ENCODE data around the gene GTF2IRD1.
"Not testable (repeated sequence)": the region's sequence is repeated elsewhere in the genome, so short reads cannot be mapped to it uniquely, and the experiment has no call there.

DNA sequence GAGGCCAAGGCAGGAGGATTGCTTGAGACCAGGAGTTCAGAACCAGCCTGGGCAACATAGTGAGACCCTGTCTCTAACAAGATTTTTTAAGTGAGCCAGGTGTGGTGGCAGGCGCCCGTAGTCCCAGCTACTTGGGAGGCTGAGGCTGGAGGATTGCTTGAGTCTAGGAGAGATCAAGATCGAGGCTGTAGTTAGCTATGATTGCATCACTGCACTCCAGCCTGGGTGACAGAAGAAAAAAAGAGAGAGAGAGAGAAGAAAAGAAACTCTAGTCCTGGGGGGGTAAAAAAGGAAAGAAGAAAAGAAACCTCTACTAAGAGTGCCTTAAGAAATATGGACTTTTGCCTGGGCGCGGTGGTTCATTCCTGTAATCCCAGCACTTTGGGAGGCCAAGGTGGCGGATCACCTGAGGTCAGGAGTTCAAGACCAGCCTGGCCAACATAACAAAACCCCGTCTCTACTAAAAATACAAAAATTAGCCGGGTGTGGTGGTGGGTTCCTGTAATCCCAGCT, 34.9 kb downstream of the GTF2IRD1 start:
- not testable (repeated sequence) for TF ChIP-seq POLR2A, POLR2AphosphoS5, SPI1 (IDR thresholded peaks at IDR 0.05; ENCODE audit: low read depth, low read length)

Data from GM12891 (cell line).